DMS114 treated with DMSO at 0.1 percent for 48 hours (cell line): ENCODE measurements around the gene CCNL2.
"Not testable (repeated sequence)": the region's sequence is repeated elsewhere in the genome, so short reads cannot be mapped to it uniquely, and the experiment has no call there.

Experiments used
- DNase-seq: peaks from one replicate; lab custom pipeline; 2025; ENCODE audit not compliant: unreplicated experiment; lab: John Stamatoyannopoulos, UW

The CCNL2 gene

GRCh38 chr1:1399187-1399871 is at the start of gene CCNL2:
Gene CCNL2 (minus strand): TSS chr1:1399335. CDS start chr1:1399306, 29 bp downstream.
- DNase-seq, result peak; percentile 92

GRCh38 chr1:1446631-1447030 is 47.5 kb upstream of the CCNL2 start:
- DNase-seq, result not testable (repeated sequence)

- no peak for DNase-seq
Measured at GRCh38 chr1:1442069-1442770, 43.1 kb upstream of the CCNL2 start.

DNA sequence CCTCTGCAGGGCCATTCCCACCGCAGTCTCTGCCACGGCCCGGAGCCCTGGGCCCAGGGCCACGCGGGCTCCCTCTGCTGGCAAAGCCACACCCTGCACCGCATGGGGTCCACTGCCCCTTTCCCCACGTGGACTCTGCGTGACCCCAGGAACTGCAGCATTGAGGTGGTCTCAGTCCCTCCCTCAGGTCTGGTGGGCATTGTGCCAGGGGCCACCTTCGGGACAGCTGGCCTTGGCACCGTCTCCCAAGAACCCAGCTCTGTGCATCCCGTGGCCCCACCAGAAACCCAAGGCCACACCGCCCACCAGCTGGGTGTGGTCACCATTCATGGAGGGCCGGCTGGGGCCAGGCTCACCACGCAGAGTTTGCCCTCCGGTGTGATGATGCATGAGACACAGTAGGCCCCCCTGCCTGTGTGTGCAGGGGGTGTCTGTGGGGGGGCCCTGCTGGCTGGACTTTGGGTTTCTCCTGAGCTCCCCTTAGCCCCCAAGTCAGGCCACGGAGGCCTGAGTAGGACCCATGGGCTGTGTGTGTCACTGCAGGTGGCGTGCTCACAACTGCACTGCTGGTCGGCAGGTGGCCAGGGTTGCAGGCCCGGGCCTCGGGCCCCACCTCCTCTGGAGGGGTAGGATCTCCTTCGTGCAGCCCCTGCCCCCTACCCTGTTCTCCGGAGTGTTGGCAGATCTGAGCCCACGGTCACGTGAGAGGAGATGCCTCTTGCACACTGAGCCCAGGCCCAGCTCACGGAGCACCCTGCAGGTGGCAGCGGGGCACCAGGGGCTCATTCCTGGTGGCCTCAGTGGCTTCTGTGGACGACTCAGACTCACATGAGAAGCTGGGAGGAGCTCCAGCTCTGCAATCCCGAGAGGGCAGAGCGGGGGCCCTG is 42.1 kb upstream of the CCNL2 start:
- no peak for DNase-seq

DNA sequence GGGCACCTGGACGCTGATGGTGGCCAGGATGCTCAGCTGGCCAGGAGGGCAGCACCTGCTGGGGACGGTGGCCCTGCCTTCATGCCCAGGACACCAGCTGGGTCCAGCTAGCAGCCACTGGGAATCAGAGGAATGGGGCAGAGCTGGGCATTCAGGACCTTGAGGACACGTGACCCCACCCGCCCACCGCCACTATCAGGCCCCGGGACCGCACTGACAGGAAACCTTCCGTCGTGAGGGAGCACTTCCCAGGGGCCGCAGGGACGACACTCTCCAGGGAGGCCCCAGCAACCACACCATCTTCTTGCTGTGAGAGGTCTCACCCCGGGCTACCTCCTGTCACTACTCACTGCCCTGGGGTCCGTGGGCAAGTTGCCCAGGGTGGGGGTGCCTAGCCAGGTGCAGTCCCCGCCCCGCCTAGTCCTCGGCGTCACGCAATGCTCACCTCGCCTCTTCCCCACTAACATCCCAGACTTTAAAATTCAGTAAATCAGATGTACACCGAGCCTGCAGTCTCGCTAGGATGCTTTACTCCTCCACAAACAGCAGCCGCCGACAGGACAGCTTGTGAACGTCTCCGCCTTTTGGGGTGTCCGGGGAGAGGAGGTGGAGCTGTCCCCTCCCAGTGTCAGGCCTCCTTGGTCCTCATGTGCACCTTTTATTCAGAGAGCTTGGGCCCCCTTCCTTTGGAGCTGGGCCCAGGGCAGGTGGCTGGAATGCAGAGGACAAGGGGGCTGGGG is 41.3 kb upstream of the CCNL2 start:
- DNase-seq, result no peak

GRCh38 chr1:1439546-1440261 is 40.6 kb upstream of the CCNL2 start:
- DNase-seq, result no peak

DNA sequence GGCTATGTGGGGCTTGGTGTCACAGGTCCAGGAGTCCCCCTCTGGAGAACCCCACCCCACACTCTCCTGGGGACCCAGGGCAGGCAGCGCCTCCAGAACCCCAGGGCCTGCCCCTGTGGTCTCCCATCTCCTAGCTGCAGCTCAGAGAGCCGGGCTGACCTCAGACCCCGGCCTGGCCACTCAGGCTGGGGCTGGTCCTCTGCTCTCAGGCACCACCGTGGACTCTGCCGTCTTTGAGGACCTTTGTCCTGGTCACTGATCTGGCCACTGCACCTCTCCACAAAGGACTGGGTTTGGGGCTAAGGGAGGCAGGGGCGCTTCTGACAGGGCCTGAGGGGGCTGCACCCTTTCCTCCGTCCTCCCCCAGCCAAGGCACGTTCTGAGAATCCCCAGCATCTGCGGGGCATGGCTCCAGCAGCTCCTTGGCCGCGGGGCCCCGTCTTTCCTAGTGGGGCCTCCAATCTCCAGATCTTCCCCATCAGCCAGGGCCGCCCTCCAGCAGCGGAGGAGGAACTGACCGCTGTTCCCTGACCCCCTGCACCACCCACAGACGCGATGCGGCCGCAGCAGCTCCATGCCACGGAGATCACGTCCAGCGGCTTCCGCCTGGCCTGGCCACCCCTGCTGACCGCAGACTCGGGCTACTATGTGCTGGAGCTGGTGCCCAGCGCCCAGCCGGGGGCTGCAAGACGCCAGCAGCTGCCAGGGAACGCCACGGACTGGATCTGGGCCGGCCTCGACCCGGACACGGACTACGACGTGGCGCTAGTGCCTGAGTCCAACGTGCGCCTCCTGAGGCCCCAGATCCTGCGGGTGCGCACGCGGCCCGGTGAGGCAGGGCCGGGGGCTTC is 39.6 kb upstream of the CCNL2 start:
- DNase-seq, result no peak

GRCh38 chr1:1437904-1438376 is 38.8 kb upstream of the CCNL2 start:
- no peak for DNase-seq

- DNase-seq, result no peak
Measured at GRCh38 chr1:1437033-1437903, 38.1 kb upstream of the CCNL2 start.

- DNase-seq, result no peak
Measured at GRCh38 chr1:1436630-1437032, 37.5 kb upstream of the CCNL2 start.

- DNase-seq, result no peak
Measured at GRCh38 chr1:1435911-1436629, 36.9 kb upstream of the CCNL2 start.

DNA sequence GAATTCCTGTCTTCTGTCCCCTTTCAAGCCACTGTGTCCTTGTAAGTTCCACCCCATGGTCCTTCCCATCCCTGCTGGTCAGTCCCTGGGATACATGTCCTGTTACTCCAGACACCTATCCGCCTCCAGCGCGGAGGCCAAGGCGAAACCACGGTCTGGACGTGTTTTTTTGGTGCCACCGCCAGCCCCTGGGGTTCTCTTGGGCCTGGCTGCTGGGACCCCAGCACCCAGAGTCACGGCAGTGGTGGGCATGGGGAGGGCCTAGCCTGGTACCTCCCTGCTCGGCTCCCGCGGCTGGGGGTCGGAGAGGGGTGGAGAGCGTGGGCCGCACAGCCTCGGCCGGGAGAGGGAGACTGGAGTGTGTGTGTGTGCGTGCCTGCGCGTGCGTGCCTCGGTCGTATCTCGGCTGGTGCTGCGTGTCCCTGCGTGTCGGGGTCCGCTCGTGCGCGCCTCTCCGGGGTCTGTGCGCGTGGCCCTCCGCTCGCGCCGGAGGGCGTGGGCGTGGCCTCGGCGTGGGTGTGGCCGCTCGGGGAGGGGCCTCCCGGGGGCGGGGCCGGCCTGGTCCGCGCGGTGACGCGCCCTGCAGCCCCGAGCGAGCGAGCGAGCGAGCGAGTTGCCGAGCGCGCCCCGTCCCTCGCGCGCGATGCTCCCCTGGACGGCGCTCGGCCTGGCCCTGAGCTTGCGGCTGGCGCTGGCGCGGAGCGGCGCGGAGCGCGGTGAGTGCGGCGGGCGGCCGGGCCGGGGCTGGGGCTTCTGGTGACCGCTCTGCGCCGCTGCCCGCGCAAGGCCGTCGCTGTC is 36.2 kb upstream of the CCNL2 start, which contains the start of gene VWA1:
Gene VWA1 (plus strand): TSS at position 585 of the 798 bp plus-strand sequence. CDS start 59 bp downstream, at position 644.
- no peak for DNase-seq

- no peak for DNase-seq
Measured at GRCh38 chr1:1434824-1435105, 35.6 kb upstream of the CCNL2 start.

DNA sequence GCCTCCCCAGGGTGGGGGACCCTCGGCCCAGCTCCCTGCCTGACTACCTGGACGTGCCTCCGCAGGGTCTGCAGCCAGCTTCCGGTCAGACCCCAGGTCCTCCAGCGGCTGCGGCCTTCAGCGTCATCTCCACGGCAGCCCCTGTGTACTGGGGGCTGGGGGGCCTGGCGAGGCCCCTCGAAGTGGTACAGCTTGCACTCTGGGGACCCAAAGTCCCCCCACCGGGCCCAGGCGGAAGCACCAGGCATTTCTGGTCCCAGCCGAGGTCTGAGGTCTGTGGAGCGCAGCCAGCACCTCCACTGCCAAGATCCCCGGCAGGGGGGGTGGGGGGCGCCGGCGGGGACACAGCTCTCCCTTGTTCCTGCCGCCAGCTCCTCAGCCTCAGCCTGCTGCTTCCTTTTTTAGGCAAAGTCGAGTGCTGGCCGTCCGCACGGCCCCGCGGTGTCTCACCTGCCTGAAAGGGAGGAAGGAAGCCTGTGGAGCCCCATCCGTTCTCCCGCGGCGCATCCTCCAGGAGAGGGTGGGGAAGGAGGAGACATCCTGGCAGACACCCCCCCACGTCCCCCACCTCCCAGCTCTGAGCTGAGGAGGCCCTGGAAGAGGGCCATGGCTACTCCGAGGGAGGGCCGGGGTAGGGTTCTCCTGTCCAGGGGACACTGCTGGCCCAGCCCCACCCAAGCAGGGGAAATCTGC is 35.1 kb upstream of the CCNL2 start:
- no peak for DNase-seq

- no peak for DNase-seq
Measured at GRCh38 chr1:1433804-1434130, 34.6 kb upstream of the CCNL2 start.

DNA sequence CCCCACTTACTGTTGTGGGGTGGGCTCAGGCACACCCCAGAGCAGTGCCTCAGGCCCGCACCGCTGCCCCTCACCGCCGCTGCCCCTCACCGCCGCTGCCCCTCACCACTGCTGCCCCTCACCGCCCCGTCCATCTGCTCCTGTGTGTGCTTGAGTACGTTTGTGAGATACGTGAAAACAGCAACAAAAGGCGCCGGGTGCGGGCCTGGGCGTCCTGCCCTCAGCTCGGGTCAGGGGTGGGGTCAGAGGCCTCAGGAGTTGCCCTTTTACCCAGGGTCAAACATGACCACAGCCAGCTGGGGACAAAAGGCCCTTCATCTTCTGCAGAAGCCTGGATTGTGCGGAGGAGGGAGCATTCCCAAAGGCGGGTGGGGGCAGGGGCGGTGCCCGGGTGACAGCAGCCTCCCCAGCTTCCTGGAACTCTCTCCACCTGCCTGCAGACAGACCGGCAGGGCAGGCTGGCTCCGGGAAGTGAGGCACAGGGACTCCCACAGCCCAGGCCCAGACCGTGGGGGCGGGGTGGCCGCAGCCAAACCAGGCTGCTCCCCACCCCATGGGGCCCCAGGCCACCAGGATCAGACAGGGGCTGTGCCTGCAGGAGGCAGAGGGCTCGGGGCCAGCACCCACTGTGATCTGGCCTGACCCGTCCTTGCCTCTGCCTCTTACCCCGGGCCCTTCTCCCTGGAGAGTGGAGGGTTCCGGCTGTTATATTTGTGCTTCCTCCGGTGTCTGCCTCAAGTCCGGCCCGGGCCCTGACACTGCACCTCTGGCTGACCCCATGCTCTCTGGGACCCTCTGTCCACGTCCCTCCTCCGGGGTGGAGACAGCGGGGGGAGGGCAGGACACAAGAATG is 34.0 kb upstream of the CCNL2 start:
- DNase-seq, result no peak
